ENCODE results near the gene TBXA2R.
"Not testable (repeated sequence)": the region's sequence is repeated elsewhere in the genome, so short reads cannot be mapped to it uniquely, and the experiment has no call there.

The TBXA2R gene

DNA sequence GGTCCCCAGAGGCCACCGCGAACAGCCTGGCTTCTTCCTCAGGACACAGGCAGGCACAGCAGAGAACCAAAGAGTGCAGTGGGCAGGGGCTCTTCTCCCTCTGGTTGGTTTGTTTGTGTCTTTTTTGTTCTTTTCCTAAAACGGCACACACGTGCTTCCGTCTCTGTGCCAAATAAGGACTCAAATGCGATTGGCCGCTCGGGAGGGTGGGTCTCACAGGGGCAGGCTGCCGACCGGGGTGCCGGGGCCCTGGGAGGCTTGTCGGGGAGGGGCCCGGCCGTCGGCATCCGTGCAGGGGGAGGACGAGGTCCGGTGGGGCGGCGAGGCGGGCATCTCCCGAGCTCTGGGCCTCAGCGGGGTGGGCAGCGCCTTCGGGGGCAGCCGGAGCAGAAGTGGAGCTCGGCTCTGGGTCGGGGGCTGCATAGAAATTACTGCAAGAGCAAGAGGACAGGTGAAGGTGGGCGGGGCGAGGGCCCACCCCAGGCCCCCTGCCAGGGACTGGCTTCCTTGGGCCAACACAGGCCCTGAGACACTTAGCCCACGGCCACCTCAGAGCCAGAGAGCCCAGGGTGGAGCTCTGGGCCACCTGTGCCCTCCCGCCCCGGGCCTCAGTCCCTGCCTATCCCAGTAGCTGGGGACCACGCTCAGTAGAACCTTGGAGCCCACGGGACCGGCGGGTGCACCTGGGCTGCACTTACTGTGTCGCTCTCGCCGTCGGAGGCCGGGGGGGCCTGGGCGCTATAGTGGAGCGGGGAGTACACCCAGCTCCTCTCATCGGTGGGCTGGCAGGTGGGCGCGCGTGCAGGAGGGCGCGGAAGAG is 26.3 kb upstream of the TBXA2R start:
- H3K4me3 ChIP-seq (ENCODE audit: low read depth, low read length), result no peak overlapping the region
- DNase-seq (ENCODE audit: low read depth, low spot score), result no peak
- in situ Hi-C loops (cut with HindIII; ENCODE audit: low sequenced_read_pairs), result no loop called here
- TF ChIP-seq, protein P1, sequence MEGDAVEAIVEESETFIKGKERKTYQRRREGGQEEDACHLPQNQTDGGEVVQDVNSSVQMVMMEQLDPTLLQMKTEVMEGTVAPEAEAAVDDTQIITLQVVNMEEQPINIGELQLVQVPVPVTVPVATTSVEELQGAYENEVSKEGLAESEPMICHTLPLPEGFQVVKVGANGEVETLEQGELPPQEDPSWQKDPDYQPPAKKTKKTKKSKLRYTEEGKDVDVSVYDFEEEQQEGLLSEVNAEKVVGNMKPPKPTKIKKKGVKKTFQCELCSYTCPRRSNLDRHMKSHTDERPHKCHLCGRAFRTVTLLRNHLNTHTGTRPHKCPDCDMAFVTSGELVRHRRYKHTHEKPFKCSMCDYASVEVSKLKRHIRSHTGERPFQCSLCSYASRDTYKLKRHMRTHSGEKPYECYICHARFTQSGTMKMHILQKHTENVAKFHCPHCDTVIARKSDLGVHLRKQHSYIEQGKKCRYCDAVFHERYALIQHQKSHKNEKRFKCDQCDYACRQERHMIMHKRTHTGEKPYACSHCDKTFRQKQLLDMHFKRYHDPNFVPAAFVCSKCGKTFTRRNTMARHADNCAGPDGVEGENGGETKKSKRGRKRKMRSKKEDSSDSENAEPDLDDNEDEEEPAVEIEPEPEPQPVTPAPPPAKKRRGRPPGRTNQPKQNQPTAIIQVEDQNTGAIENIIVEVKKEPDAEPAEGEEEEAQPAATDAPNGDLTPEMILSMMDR (IDR thresholded peaks at IDR 0.05; ENCODE audit: low read depth, low read length), result no peak

DNA sequence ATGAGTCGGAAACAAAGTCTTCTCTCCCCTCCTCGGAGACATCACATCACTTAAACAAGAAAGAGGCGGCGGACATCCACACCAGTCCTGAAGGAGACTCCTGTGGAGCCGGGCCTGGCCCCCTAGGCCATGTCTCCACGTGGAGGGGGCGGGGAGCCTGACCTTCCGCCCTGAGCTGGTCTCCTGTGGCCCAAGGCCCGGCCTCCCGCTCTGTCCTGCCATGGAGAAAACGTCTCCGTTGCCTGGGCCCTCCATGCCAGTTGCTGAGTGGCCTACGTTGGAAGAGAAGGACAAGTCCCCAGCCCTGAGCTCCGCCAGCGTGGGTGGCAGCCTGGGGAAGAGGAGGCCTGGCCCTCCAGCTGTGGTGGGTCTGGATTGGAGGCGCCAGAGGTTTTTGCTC is 25.4 kb upstream of the TBXA2R start:
- no peak for DNase-seq (ENCODE audit: low read depth, low spot score)
- TF ChIP-seq, protein P1 (IDR thresholded peaks at IDR 0.05; ENCODE audit: low read depth, low read length), result no peak
- no peak overlapping the region for H3K4me3 ChIP-seq (ENCODE audit: low read depth, low read length)
- in situ Hi-C loops (cut with HindIII; ENCODE audit: low sequenced_read_pairs), result no loop called here

DNA sequence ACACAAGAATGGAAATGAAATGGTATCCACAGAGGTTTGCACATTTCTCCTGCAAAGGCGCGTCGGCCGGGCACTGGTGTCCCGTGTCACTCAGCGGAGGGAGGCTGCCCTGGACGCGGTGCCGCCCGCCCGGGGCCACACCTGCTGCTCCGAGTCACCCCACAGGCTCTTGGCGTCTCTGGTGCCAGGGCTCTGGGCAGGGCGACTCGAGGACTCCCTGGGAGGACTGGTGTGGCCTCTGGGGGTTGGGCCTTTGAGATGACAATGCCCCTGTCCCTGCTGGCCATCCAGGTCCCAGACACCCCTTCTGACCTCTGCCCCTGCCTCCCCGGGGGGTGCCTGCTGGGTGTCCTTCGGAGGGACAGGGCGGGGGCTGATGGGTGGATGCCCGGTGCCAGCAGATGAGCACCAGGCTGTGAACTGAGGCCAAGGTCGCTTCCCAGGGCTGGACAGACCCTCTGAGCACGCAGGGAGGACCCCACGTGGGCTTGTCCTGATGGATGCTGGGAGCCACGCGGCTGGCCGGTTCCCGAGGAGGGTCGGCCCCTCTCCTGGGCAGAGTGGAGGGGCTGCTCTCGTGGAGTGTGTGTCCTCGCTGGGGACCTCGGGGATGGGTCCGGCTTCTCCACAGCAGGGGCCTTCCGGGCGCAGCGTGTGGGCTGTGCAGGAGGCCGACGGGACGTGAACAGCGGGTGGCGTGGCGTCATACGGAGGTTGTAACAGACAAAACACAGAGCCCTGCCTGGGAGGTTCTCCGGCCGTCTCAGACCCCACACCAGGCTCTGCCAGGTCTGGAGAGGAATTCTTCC is 24.6 kb upstream of the TBXA2R start:
- TF ChIP-seq, protein P1 (IDR thresholded peaks at IDR 0.05; ENCODE audit: low read depth, low read length), result no peak
- no peak overlapping the region for H3K4me3 ChIP-seq (ENCODE audit: low read depth, low read length)
- no peak for DNase-seq (ENCODE audit: low read depth, low spot score)
- in situ Hi-C loops (cut with HindIII; ENCODE audit: low sequenced_read_pairs), result no loop called here

DNA sequence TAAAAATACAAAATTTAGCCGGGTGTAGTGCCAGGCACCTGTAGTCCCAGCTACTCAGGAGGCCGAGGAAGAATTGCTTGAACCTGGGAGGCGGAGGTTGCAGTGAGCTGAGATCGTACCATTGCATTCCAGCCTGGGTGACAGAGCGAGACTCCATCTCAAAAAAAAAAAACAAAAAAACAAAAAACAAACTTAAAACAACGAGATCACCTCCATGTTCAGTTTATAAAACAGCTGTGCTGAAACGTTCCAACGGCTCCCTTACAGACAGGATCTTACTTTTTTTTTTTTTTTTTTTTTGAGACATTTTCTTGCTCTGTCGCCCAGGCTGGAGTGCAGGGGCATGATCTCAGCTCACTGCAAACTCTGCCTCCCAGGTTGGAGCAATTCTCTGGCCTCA is 22.1 kb upstream of the TBXA2R start:
- DNase-seq (ENCODE audit: low read depth, low spot score); H3K4me3 ChIP-seq (ENCODE audit: low read depth, low read length); in situ Hi-C loops (cut with HindIII; ENCODE audit: low sequenced_read_pairs): not testable (repeated sequence)

DNA sequence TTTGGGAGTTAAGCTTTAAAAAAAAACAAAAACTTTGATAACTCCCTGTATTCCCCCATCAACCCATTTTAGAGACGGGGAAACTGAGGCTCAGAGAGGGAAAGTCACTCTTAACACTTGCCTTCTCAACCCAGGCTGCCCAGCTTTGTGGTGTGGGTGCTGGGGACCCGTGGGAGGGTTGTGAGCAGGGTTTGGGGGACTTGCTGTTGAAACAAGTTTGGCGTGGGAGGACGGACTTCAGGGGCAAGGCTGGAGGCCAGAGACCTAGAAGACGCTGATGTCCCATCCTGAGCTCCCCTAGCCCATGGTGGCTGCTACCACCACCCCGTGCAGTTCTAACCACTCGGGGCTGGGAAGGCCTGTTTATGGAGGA is 20.7 kb upstream of the TBXA2R start:
- TF ChIP-seq, protein P1 (IDR thresholded peaks at IDR 0.05; ENCODE audit: low read depth, low read length), result no peak
- in situ Hi-C loops (cut with HindIII; ENCODE audit: low sequenced_read_pairs), result no loop called here
- no peak overlapping the region for H3K4me3 ChIP-seq (ENCODE audit: low read depth, low read length)
- DNase-seq (ENCODE audit: low read depth, low spot score), result no peak

DNA sequence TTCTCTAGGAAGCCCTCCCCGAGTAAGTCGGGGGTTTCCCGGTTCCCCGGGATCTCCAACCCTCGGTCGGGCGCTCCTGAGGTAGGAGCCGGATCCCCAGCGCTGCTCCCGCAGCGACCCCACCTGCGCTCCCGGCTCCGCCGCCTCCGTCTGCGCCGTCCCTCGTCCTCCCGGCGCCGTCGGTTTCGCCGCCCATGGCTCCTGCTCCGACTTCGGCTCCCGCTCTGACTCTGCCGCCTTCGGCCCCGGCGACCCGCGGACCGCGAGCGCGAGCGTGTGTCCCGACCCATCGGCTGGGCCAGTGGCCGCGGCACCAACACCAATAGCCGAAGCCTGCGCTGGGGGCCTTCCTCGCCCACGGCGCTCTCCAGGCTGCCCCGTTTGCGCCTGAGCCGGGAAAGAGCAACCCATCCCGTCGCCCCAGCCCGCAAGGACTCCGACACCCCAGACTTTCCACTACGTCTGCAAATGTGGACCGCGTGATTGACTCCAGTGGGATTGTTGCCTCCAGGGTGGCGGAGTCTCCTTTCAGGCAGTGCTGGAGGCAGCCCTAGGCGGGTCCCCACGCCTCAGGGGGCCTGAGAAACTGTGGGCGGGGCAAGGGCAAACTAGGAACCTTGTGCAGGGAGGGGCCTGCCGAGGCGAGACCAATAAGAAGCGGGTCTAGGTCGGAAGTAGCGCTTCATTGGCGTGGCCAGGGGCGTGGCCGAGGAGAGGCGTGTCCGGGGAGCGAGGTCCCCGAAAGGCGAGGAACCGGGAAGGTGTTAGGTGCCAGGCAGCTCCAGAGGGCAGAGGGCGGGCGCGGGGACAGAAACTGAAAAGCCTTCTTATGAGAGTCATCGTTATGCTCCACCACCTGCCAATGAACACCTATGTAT is 20.0 kb upstream of the TBXA2R start, which contains the start of gene CACTIN:
CACTIN (minus strand) TSS at position 318 of the 878 bp plus-strand sequence; CDS start at position 290, 28 bp downstream.
- H3K4me3 ChIP-seq (ENCODE audit: low read depth, low read length), result peak within 1 kb of the TSS; percentile 82
- TF ChIP-seq, protein P1 (IDR thresholded peaks at IDR 0.05; ENCODE audit: low read depth, low read length), result no peak
- in situ Hi-C loops (cut with HindIII; ENCODE audit: low sequenced_read_pairs), result no loop called here

More for the DNA sequence above, 20.0 kb upstream of the TBXA2R start, which contains the start of gene CACTIN:
- DNase-seq (ENCODE audit: low read depth, low spot score), result peak; percentile 97

Data from astrocyte of the spinal cord (primary cell).